Measurements from ENCODE around the gene PPP1R13L.

Gene PPP1R13L

DNA sequence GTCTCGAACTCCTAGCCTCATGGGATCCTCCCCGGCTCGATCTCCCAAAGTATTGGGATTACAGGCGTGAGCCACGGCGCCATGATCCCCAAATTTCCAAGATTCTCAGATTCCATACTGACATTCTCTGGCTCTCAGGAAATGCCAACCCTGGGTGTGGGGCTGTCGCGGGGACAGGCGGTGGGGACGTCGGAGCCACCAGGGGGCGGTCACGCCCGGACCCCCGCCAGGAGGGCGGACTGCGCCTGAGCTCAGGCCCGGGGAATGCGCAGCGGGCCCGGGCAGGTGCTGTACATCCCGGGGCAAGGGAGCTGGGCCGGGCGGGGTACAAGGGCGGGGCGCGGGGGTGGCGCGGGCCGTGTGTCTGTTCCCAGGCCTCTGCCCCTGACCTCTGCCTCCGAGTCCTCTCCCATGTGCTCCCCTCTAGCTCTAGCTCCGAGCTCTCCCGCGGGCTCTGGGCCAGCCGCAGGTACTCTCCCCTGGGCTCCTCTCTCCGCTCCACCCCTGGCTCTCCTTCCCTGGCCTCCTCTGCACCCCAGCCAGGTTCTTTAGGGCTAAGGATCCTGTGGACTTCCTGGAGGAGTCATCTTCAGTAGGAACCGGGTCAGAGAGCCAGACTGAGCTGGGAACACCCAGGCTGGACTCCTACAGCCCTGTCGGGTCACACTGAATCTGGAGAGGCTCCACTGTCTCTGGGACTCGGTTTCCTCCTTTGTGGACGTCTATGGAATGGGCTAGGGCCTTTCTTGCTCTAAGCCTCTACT, 2.4 kb downstream of the PPP1R13L start (continued):
- TF ChIP-seq, protein P1, sequence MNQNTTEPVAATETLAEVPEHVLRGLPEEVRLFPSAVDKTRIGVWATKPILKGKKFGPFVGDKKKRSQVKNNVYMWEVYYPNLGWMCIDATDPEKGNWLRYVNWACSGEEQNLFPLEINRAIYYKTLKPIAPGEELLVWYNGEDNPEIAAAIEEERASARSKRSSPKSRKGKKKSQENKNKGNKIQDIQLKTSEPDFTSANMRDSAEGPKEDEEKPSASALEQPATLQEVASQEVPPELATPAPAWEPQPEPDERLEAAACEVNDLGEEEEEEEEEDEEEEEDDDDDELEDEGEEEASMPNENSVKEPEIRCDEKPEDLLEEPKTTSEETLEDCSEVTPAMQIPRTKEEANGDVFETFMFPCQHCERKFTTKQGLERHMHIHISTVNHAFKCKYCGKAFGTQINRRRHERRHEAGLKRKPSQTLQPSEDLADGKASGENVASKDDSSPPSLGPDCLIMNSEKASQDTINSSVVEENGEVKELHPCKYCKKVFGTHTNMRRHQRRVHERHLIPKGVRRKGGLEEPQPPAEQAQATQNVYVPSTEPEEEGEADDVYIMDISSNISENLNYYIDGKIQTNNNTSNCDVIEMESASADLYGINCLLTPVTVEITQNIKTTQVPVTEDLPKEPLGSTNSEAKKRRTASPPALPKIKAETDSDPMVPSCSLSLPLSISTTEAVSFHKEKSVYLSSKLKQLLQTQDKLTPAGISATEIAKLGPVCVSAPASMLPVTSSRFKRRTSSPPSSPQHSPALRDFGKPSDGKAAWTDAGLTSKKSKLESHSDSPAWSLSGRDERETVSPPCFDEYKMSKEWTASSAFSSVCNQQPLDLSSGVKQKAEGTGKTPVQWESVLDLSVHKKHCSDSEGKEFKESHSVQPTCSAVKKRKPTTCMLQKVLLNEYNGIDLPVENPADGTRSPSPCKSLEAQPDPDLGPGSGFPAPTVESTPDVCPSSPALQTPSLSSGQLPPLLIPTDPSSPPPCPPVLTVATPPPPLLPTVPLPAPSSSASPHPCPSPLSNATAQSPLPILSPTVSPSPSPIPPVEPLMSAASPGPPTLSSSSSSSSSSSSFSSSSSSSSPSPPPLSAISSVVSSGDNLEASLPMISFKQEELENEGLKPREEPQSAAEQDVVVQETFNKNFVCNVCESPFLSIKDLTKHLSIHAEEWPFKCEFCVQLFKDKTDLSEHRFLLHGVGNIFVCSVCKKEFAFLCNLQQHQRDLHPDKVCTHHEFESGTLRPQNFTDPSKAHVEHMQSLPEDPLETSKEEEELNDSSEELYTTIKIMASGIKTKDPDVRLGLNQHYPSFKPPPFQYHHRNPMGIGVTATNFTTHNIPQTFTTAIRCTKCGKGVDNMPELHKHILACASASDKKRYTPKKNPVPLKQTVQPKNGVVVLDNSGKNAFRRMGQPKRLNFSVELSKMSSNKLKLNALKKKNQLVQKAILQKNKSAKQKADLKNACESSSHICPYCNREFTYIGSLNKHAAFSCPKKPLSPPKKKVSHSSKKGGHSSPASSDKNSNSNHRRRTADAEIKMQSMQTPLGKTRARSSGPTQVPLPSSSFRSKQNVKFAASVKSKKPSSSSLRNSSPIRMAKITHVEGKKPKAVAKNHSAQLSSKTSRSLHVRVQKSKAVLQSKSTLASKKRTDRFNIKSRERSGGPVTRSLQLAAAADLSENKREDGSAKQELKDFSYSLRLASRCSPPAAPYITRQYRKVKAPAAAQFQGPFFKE (tag by site-specific recombination; IDR thresholded peaks at IDR 0.05; ENCODE audit: borderline replicate concordance): no peak
- TF ChIP-seq OVOL3 (tag by site-specific recombination; IDR thresholded peaks at IDR 0.05) (no peak), ZNF514 (tag by site-specific recombination; IDR thresholded peaks at IDR 0.05) (no peak), ZNF23 (tag by site-specific recombination; IDR thresholded peaks at IDR 0.05; ENCODE audit: borderline replicate concordance) (no peak), ZNF664 (tag by site-specific recombination; IDR thresholded peaks at IDR 0.05) (no peak), ZNF426 (tag by site-specific recombination; IDR thresholded peaks at IDR 0.05) (no peak), ZNF521 (tag by site-specific recombination; IDR thresholded peaks at IDR 0.05) (no peak), SP7 (tag by site-specific recombination; IDR thresholded peaks at IDR 0.05) (peak; percentile 53), GLIS2 (tag by site-specific recombination; IDR thresholded peaks at IDR 0.05) (peak; percentile 81), ZNF214 (tag by site-specific recombination; IDR thresholded peaks at IDR 0.05; ENCODE audit: borderline replicate concordance) (no peak), ZNF112 (tag by site-specific recombination; IDR thresholded peaks at IDR 0.05) (no peak), ZNF10 (tag by site-specific recombination; IDR thresholded peaks at IDR 0.05) (no peak), FEZF1 (tag by site-specific recombination; IDR thresholded peaks at IDR 0.05) (no peak), ZNF341 (tag by site-specific recombination; IDR thresholded peaks at IDR 0.05; ENCODE audit: low read depth) (no peak), ZNF677 (tag by site-specific recombination; IDR thresholded peaks at IDR 0.05) (no peak)
- TF ChIP-seq, protein P2, sequence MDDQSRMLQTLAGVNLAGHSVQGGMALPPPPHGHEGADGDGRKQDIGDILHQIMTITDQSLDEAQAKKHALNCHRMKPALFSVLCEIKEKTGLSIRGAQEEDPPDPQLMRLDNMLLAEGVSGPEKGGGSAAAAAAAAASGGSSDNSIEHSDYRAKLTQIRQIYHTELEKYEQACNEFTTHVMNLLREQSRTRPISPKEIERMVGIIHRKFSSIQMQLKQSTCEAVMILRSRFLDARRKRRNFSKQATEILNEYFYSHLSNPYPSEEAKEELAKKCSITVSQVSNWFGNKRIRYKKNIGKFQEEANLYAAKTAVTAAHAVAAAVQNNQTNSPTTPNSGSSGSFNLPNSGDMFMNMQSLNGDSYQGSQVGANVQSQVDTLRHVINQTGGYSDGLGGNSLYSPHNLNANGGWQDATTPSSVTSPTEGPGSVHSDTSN (CRISPR knock-in tag; IDR thresholded peaks at IDR 0.05): no peak
- TF ChIP-seq, protein P3, sequence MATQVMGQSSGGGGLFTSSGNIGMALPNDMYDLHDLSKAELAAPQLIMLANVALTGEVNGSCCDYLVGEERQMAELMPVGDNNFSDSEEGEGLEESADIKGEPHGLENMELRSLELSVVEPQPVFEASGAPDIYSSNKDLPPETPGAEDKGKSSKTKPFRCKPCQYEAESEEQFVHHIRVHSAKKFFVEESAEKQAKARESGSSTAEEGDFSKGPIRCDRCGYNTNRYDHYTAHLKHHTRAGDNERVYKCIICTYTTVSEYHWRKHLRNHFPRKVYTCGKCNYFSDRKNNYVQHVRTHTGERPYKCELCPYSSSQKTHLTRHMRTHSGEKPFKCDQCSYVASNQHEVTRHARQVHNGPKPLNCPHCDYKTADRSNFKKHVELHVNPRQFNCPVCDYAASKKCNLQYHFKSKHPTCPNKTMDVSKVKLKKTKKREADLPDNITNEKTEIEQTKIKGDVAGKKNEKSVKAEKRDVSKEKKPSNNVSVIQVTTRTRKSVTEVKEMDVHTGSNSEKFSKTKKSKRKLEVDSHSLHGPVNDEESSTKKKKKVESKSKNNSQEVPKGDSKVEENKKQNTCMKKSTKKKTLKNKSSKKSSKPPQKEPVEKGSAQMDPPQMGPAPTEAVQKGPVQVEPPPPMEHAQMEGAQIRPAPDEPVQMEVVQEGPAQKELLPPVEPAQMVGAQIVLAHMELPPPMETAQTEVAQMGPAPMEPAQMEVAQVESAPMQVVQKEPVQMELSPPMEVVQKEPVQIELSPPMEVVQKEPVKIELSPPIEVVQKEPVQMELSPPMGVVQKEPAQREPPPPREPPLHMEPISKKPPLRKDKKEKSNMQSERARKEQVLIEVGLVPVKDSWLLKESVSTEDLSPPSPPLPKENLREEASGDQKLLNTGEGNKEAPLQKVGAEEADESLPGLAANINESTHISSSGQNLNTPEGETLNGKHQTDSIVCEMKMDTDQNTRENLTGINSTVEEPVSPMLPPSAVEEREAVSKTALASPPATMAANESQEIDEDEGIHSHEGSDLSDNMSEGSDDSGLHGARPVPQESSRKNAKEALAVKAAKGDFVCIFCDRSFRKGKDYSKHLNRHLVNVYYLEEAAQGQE (tag by site-specific recombination; IDR thresholded peaks at IDR 0.05): no peak
- TF ChIP-seq, protein P4, sequence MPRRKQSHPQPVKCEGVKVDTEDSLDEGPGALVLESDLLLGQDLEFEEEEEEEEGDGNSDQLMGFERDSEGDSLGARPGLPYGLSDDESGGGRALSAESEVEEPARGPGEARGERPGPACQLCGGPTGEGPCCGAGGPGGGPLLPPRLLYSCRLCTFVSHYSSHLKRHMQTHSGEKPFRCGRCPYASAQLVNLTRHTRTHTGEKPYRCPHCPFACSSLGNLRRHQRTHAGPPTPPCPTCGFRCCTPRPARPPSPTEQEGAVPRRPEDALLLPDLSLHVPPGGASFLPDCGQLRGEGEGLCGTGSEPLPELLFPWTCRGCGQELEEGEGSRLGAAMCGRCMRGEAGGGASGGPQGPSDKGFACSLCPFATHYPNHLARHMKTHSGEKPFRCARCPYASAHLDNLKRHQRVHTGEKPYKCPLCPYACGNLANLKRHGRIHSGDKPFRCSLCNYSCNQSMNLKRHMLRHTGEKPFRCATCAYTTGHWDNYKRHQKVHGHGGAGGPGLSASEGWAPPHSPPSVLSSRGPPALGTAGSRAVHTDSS (tag by site-specific recombination; IDR thresholded peaks at IDR 0.05): no peak
- TF ChIP-seq, protein P5, sequence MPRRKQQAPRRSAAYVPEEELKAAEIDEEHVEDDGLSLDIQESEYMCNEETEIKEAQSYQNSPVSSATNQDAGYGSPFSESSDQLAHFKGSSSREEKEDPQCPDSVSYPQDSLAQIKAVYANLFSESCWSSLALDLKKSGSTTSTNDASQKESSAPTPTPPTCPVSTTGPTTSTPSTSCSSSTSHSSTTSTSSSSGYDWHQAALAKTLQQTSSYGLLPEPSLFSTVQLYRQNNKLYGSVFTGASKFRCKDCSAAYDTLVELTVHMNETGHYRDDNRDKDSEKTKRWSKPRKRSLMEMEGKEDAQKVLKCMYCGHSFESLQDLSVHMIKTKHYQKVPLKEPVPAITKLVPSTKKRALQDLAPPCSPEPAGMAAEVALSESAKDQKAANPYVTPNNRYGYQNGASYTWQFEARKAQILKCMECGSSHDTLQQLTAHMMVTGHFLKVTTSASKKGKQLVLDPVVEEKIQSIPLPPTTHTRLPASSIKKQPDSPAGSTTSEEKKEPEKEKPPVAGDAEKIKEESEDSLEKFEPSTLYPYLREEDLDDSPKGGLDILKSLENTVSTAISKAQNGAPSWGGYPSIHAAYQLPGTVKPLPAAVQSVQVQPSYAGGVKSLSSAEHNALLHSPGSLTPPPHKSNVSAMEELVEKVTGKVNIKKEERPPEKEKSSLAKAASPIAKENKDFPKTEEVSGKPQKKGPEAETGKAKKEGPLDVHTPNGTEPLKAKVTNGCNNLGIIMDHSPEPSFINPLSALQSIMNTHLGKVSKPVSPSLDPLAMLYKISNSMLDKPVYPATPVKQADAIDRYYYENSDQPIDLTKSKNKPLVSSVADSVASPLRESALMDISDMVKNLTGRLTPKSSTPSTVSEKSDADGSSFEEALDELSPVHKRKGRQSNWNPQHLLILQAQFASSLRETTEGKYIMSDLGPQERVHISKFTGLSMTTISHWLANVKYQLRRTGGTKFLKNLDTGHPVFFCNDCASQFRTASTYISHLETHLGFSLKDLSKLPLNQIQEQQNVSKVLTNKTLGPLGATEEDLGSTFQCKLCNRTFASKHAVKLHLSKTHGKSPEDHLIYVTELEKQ (tag by site-specific recombination; IDR thresholded peaks at IDR 0.05; ENCODE audit: borderline replicate concordance): no peak
- TF ChIP-seq, protein P6, sequence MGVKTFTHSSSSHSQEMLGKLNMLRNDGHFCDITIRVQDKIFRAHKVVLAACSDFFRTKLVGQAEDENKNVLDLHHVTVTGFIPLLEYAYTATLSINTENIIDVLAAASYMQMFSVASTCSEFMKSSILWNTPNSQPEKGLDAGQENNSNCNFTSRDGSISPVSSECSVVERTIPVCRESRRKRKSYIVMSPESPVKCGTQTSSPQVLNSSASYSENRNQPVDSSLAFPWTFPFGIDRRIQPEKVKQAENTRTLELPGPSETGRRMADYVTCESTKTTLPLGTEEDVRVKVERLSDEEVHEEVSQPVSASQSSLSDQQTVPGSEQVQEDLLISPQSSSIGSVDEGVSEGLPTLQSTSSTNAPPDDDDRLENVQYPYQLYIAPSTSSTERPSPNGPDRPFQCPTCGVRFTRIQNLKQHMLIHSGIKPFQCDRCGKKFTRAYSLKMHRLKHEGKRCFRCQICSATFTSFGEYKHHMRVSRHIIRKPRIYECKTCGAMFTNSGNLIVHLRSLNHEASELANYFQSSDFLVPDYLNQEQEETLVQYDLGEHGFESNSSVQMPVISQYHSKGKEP (tag by site-specific recombination; IDR thresholded peaks at IDR 0.05): no peak

Measured in HEK293 (cell line).